Muscle layer of duodenum (tissue), 2 donors: ENCODE measurements around the gene MYO16.

Experiments used
- H3K27ac ChIP-seq: one replicate; pipeline ENCODE4 v1.7.0; 2013; ENCODE audit warnings: mild to moderate bottlenecking, low read length
- H3K27me3 ChIP-seq: one replicate; pipeline ENCODE4 v1.7.0; 2013; ENCODE audit warnings: low read depth, mild to moderate bottlenecking, control low read depth, low read length
- H3K36me3 ChIP-seq, 2 donors: one replicate each; pipeline ENCODE4 v1.7.0; 2013; ENCODE audit warnings: low read length in 2 of 2, control low read depth in 1 of 2, mild to moderate bottlenecking in 1 of 2; ENCODE audit not compliant: insufficient read depth in 2 of 2, control insufficient read depth in 1 of 2
- H3K4me1 ChIP-seq, 2 donors: one replicate each; pipeline ENCODE4 v1.7.0; 2013; ENCODE audit warnings: low read length in 2 of 2, mild to moderate bottlenecking in 2 of 2, control low read depth in 1 of 2, moderate library complexity in 1 of 2; ENCODE audit not compliant: insufficient read depth in 2 of 2, control insufficient read depth in 1 of 2
- H3K4me3 ChIP-seq, 2 donors: one replicate each; pipeline ENCODE4 v1.7.0; 2013; ENCODE audit warnings: low read length in 2 of 2, low read depth in 1 of 2, mild to moderate bottlenecking in 1 of 2
- H3K9me3 ChIP-seq, 2 donors: one replicate each; pipeline ENCODE4 v1.7.0; 2013; ENCODE audit warnings: low read length in 2 of 2, control low read depth in 1 of 2, mild to moderate bottlenecking in 1 of 2; ENCODE audit not compliant: control insufficient read depth in 1 of 2
- donor health status: healthy.

Gene MYO16

GRCh38 chr13:109249780-109250528, 620.5 kb downstream of the MYO16 start:
- no peaks in the 10 kb centered on the region for H3K9me3 ChIP-seq
- H3K4me1 ChIP-seq = no peaks in the 10 kb centered on the region
- no peaks in the 10 kb centered on the region for H3K27me3 ChIP-seq
- no peak overlapping the region for H3K4me3 ChIP-seq
- H3K27ac ChIP-seq = no peak overlapping the region
- no peaks in the 10 kb centered on the region for H3K36me3 ChIP-seq

GRCh38 chr13:109251956-109252355, 622.5 kb downstream of the MYO16 start:
- H3K27ac ChIP-seq = no peak overlapping the region
- H3K9me3 ChIP-seq = no peaks in the 10 kb centered on the region
- H3K4me3 ChIP-seq = no peak overlapping the region
- no peaks in the 10 kb centered on the region for H3K4me1 ChIP-seq
- H3K36me3 ChIP-seq = no peaks in the 10 kb centered on the region
- no peaks in the 10 kb centered on the region for H3K27me3 ChIP-seq

- Histone ChIP-seq H3K9me3 (no peaks in the 10 kb centered on the region), H3K36me3 (no peaks in the 10 kb centered on the region), H3K27me3 (no peaks in the 10 kb centered on the region), H3K4me1 (no peaks in the 10 kb centered on the region), H3K27ac (no peak overlapping the region), H3K4me3 (no peak overlapping the region)
These were observed 623.9 kb downstream of the MYO16 start for GRCh38 chr13:109253316-109253715.

GRCh38 chr13:109254274-109254673, 624.9 kb downstream of the MYO16 start:
- no peaks in the 10 kb centered on the region for H3K27me3 ChIP-seq
- H3K36me3 ChIP-seq = no peaks in the 10 kb centered on the region
- no peak overlapping the region for H3K27ac ChIP-seq
- no peak overlapping the region for H3K4me3 ChIP-seq
- H3K4me1 ChIP-seq = no peaks in the 10 kb centered on the region
- H3K9me3 ChIP-seq = no peaks in the 10 kb centered on the region

- Histone ChIP-seq H3K4me3 (no peak overlapping the region), H3K27ac (no peak overlapping the region), H3K27me3 (no peaks in the 10 kb centered on the region), H3K9me3 (no peaks in the 10 kb centered on the region), H3K4me1 (no peaks in the 10 kb centered on the region), H3K36me3 (no peaks in the 10 kb centered on the region)
These were observed 625.9 kb downstream of the MYO16 start for GRCh38 chr13:109255141-109255856.

GRCh38 chr13:109256866-109257760, 627.7 kb downstream of the MYO16 start:
- no peaks in the 10 kb centered on the region for H3K27me3 ChIP-seq
- H3K9me3 ChIP-seq = no peaks in the 10 kb centered on the region
- no peaks in the 10 kb centered on the region for H3K36me3 ChIP-seq
- no peak overlapping the region for H3K4me3 ChIP-seq
- H3K4me1 ChIP-seq = no peaks in the 10 kb centered on the region
- H3K27ac ChIP-seq = peak overlapping the region; percentile 4
